ENCODE measurements around the gene TADA2B.
A peak's percentile ranks its signal among the peaks of the same experiment; 100 is the strongest.

TADA2B gene, protein sequence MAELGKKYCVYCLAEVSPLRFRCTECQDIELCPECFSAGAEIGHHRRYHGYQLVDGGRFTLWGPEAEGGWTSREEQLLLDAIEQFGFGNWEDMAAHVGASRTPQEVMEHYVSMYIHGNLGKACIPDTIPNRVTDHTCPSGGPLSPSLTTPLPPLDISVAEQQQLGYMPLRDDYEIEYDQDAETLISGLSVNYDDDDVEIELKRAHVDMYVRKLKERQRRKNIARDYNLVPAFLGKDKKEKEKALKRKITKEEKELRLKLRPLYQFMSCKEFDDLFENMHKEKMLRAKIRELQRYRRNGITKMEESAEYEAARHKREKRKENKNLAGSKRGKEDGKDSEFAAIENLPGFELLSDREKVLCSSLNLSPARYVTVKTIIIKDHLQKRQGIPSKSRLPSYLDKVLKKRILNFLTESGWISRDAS

GRCh38 chr4:7043284-7044136, at the start of gene TADA2B:
Gene TADA2B (plus strand): TSS chr4:7043372. CDS start chr4:7043580, 208 bp downstream.
- peak; percentile 75 for DNase-seq

GRCh38 chr4:6996481-6996880, 46.7 kb upstream of the TADA2B start:
- no peak for DNase-seq

DNA sequence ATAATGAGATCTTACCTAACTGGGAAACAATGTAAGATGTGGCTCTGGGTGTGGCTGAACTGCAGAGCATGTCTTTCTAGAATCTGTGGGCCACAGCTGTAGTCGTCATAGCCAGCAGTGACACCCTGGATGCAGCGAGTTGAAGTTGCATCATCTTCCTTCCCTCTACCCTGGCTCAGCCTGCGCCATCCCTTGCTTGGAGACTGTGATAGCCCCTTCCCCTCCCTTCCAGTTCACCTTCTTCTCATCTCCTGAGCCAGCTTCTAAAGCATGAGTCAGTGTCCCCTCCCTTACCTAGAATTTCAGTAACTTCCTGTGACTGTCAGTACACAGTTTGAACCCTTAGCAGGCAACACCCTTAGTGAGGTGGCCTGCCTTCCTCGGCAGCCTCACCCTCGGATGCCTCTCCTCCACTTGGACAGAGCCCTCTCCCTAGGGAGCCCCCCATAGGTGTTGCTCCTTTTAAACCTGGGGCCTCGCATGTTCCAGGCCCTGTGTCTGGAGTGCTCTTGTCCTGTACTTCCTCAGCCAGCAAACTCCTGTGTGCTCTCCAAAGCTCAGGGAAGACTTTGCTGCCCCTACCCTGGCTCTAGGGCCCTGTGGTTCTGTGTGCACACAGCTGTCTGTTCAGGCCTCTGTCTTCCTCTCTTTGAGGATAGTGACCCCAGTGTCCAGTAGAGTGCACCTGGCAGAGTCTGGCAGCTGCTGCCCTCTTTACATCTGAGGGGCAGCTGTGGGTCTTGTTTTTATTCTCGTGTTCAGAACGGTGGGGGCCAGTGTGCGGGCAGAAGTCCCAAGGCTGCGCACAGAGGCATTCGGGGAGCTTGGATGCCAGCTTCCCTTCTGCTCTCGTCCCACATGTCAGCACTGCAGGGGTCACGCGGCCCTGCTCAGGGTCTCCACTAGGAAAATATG, 43.7 kb upstream of the TADA2B start:
- DNase-seq: no peak

GRCh38 chr4:7000421-7001176, 42.6 kb upstream of the TADA2B start:
- no peak for DNase-seq

DNA sequence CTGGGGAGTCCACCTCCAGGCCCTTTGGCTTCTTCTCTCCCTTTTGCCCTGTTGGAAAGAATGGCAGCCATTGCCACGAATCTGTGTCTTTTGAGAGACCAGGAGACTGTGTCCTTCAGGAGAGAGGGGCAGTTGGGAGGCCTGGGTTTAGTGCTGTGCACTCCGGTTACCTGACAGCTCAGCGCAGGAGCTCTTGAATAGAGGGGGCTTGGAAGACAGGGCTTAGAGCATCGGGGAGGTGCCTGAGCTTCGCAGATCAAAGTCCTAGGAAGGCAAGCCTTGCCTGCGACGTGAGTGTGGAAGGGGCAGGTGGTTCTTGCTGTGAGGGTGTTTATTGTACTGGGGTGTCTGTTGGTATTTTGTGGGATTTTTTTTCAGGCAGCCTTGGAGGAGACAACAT, 41.9 kb upstream of the TADA2B start:
- no peak for DNase-seq

- DNase-seq: no peak
These were observed 40.8 kb upstream of the TADA2B start for GRCh38 chr4:7002336-7002735.

DNA sequence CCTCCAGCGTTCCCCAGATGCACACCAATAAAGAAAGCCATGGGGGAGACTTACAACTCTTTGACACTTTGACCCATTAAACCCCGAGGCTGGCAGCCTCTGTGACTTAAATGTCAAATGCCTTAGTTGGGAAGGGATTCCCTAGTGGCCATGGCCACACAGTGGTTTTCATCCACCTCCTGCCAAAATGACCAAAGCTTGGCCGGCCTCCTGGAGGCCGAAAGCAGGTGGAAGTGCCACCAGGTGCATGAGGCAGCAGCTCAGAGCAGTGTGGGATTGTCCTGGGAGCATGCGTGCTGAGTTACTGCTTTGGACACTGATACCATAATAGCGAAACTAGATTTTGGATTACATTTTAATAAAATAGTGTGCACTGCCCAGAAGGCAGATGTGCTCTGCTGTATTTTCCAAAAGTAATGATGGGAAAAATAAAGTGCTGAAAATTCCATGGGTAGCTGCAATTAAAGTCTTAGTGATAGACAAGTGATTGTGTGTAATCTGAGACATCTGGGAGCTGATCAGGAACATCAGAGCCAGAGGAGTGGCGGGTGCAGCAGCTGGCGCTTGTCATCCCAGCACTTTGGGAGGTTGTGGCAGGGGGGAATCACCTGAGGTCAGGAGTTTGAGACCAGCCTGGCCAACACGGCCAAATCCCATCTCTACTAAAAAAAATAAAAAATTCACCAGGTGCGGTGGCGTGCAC, 39.8 kb upstream of the TADA2B start:
- no peak for DNase-seq

GRCh38 chr4:7003879-7004240, 39.3 kb upstream of the TADA2B start:
- DNase-seq: no peak

- peak; percentile 26 for DNase-seq
These were observed 38.8 kb upstream of the TADA2B start for GRCh38 chr4:7004331-7004730.

GRCh38 chr4:7005571-7005970, 37.6 kb upstream of the TADA2B start:
- DNase-seq: no peak

GRCh38 chr4:7006411-7006810, 36.8 kb upstream of the TADA2B start:
- DNase-seq: peak; percentile 50

GRCh38 chr4:7007142-7007907, 35.8 kb upstream of the TADA2B start:
- no peak for DNase-seq

DNA sequence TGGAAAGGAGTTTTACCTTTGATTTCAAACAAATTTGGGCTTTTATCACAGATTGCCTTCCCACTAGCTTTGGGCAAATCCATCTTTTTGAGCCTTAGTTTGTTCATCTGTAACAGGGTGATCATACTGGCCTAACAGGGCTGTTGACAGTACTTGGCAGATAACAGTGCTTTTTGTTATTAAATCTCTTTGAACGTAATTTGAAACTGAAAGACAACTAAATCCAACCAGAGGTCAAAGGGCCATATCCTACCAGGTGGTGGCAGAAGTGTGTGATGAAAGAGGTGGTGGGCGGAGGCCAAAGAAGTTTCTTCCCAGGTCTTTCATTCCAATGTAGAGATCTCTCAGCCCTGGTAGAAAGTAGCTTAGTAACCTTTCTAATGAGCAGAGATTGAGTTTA, 35.2 kb upstream of the TADA2B start:
- no peak for DNase-seq

GRCh38 chr4:7009564-7009963, 33.6 kb upstream of the TADA2B start:
- DNase-seq: no peak

GRCh38 chr4:7013175-7013574, 30.0 kb upstream of the TADA2B start:
- no peak for DNase-seq

- no peak for DNase-seq
These were observed 28.4 kb upstream of the TADA2B start for GRCh38 chr4:7014815-7015214.

DNA sequence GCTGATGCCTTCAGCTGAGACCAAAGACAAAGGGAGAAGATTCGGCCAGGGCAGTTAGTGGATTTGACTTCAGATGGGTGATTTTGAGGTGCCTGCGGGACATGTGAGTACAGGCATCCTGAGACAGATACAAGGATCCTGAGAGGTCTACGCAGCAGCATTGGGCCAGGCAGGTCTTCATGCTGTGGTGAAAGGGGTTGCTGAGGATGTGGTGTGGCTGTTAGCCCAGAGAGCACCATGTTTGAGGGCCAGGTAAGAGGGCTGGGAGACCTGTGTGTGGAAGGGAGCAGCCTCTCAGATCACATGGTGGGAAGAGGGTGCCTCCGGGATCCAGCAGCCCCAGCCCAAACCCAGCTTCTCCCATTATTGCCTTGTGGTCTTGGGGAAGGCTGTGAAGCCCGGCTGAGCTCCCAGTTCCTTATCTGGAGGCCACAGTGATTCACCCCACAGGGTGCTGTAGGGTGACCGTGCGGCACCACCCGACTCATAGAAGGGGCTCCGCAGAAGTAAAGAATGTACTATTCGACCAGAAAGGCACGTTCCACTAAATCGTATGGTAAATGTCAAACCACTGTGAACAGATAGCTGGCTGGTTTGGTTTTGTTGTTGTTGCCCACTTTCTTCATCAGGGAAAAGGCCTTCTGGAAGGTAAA, 27.7 kb upstream of the TADA2B start:
- DNase-seq: no peak

DNA sequence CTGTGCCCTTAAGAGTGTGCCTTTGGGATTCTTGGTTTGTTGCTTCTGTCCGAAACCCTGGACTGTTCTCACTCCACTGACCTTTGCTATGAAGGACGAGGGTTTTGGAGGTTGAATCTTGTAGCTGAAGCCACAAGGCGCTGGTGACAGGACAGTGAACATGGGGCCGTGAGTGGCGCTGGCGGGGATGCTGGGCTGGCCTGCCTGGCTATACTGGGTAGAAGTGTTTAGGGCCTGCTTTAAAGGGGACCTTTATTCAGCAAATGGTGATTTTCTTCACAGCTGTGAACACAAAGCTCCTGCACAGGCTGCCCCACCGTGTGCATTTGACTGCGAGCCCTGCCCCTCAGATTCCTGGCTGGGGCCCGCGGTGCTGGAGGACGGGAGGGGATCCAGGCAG, 27.1 kb upstream of the TADA2B start:
- no peak for DNase-seq

- DNase-seq: no peak
These were observed 26.7 kb upstream of the TADA2B start for GRCh38 chr4:7016512-7016911.

- DNase-seq: no peak
These were observed 25.6 kb upstream of the TADA2B start for GRCh38 chr4:7017446-7018048.

Data from eye (tissue), 1 donor.